PC-3 (cell line): Measurements from ENCODE around the gene GPR63. TPM values are rescaled to one million over a fixed set of nuclear protein-coding genes. Genes with fewer than 3 reads are reported as not detected.

Experiments
- ATAC-seq: fragments of 200-7000 bp; cut with Tn5 transposase; 2 replicates; pipeline ENCODE4 v1.9.1; 2020; ENCODE audit warnings: mild to moderate bottlenecking, moderate library complexity
- BruUV-seq: library from RNA; stranded (reverse); fragments of 400-500 nt; replicated peaks from 2 replicates; lab custom pipeline; 2021; lab: Mats Ljungman, UMichigan
- CTCF ChIA-PET: fragments of 300-600 bp; sonication (Branson Sonifier 250); formaldehyde crosslinking; loops from one replicate; lab custom pipeline; 2022; ENCODE audit warnings: antibody characterized with exemption; lab: Charles Lee
- POLR2A ChIA-PET: fragments of 300-600 bp; sonication (Branson Sonifier 250); formaldehyde crosslinking; loops from one replicate; lab custom pipeline; 2022; ENCODE audit warnings: antibody characterized with exemption; ENCODE audit not compliant: unreplicated experiment; lab: Charles Lee
- DNase-seq: peaks from one replicate; pipeline ENCODE4 v3.0.0-alpha.2; 2015
- H2AFZ ChIP-seq: fragments of 300-600 bp; sonication (generic); 2 replicates; pipeline ENCODE4 v1.6.0; 2016; ENCODE audit warnings: antibody characterized with exemption, low read length
- H3F3A ChIP-seq: fragments of 300-600 bp; sonication (generic); one replicate; pipeline ENCODE4 v1.6.0; 2017; ENCODE audit warnings: antibody characterized with exemption, low read length, control low read depth, mild to moderate bottlenecking; ENCODE audit not compliant: unreplicated experiment
- H3K27ac ChIP-seq: fragments of 300-600 bp; sonication (generic); 2 replicates; pipeline ENCODE4 v1.5.1; 2016; ENCODE audit warnings: mild to moderate bottlenecking, low read length
- H3K27me3 ChIP-seq: fragments of 300-600 bp; sonication (generic); 2 replicates; pipeline ENCODE4 v1.6.1; 2016; ENCODE audit warnings: low read length, mixed read lengths
- H3K36me3 ChIP-seq: fragments of 300-600 bp; sonication (generic); 2 replicates; pipeline ENCODE4 v1.6.1; 2016; ENCODE audit warnings: low read depth, mixed run types, low read length, mixed read lengths
- H3K4me1 ChIP-seq: fragments of 300-600 bp; sonication (generic); 2 replicates; pipeline ENCODE4 v1.5.1; 2016; ENCODE audit warnings: low read length; ENCODE audit not compliant: insufficient read depth
- H3K4me2 ChIP-seq: fragments of 300-600 bp; sonication (generic); 2 replicates; pipeline ENCODE4 v1.6.0; 2016; ENCODE audit warnings: low read length
- H3K4me3 ChIP-seq: fragments of 300-600 bp; sonication (generic); 2 replicates; pipeline ENCODE4 v1.5.1; 2016; ENCODE audit warnings: mild to moderate bottlenecking, low read length, mixed read lengths
- H3K79me2 ChIP-seq: fragments of 300-600 bp; sonication (generic); 2 replicates; pipeline ENCODE4 v1.6.1; 2017; ENCODE audit warnings: low read length, mixed read lengths
- H3K9ac ChIP-seq: fragments of 300-600 bp; sonication (generic); 2 replicates; pipeline ENCODE4 v1.6.0; 2016; ENCODE audit warnings: mild to moderate bottlenecking, low read length
- H3K9me2 ChIP-seq: fragments of 300-600 bp; sonication (generic); replicated peaks from 2 replicates; pipeline ENCODE4 v1.6.1; 2016; ENCODE audit warnings: mixed run types, low read length, mixed read lengths
- H3K9me3 ChIP-seq: fragments of 300-600 bp; sonication (generic); 2 replicates; pipeline ENCODE4 v1.6.1; 2016; ENCODE audit warnings: low read length, mixed read lengths
- H4K20me1 ChIP-seq: fragments of 300-600 bp; sonication (generic); 2 replicates; pipeline ENCODE4 v1.6.1; 2016; ENCODE audit warnings: low read length, mixed read lengths
- EZH2 ChIP-seq: fragments of 300-600 bp; sonication (generic); IDR thresholded peaks from one replicate; pipeline ENCODE4 v1.6.1; 2017; ENCODE audit warnings: antibody characterized with exemption, mild to moderate bottlenecking, low read length; ENCODE audit not compliant: unreplicated experiment
- EZH2phosphoT487 ChIP-seq: fragments of 300-600 bp; sonication (generic); IDR thresholded peaks from 2 replicates; pipeline ENCODE4 v1.6.1; 2018; ENCODE audit warnings: mild to moderate bottlenecking, antibody characterized with exemption, low read length, borderline replicate concordance
- intact Hi-C: fragments of 100-400 bp; cut with micrococcal nuclease; formaldehyde crosslinking; loops from 2 replicates; pipeline ENCODE4 v1.9.0; 2023
- total RNA-seq: library from RNA; depleted of rRNA; stranded (reverse); fragments of >200 nt; gene quantifications from 2 replicates; pipeline ENCODE4 v1.2.3, GENCODE V29; 2014
- TF ChIP-seq, protein P1 (sequence below): fragments of 300-600 bp; sonication (generic); conservative IDR thresholded peaks from 2 replicates; pipeline ENCODE4 v1.5.1; 2017; ENCODE audit warnings: antibody characterized with exemption, low read depth, mild to moderate bottlenecking, low read length

The GPR63 gene
- total RNA-seq, 1 experiment from 2014 or later: 0.07 TPM

- Histone ChIP-seq H2AFZ (no peak overlapping the region), H4K20me1 (no peaks in the 10 kb centered on the region), H3K4me3 (no peak overlapping the region), H3K9me2 (no peaks in the 10 kb centered on the region), H3F3A (no peaks in the 10 kb centered on the region), H3K36me3 (no peaks in the 10 kb centered on the region), H3K79me2 (no peaks in the 10 kb centered on the region), H3K4me2 (no peak overlapping the region), H3K4me1 (no peaks in the 10 kb centered on the region), H3K27ac (no peak overlapping the region), H3K9ac (no peak overlapping the region), H3K27me3 (peaks cover 26% of the 10 kb centered on the region), H3K9me3 (no peaks in the 10 kb centered on the region)
- intact Hi-C loops: no loop called here
- CTCF ChIA-PET: interaction anchor here (0.6 kb wide), 1 partner anchor 33 kb away, joined by 3 read pairs; no protein-coding TSS in a partner anchor
- ATAC-seq (no peak), DNase-seq (no peak)
- no TSS peak for BruUV-seq
- POLR2A ChIA-PET: no interaction called here
- TF ChIP-seq EZH2phosphoT487 (no peak), EZH2 (no peak)
- TF ChIP-seq, protein P1, sequence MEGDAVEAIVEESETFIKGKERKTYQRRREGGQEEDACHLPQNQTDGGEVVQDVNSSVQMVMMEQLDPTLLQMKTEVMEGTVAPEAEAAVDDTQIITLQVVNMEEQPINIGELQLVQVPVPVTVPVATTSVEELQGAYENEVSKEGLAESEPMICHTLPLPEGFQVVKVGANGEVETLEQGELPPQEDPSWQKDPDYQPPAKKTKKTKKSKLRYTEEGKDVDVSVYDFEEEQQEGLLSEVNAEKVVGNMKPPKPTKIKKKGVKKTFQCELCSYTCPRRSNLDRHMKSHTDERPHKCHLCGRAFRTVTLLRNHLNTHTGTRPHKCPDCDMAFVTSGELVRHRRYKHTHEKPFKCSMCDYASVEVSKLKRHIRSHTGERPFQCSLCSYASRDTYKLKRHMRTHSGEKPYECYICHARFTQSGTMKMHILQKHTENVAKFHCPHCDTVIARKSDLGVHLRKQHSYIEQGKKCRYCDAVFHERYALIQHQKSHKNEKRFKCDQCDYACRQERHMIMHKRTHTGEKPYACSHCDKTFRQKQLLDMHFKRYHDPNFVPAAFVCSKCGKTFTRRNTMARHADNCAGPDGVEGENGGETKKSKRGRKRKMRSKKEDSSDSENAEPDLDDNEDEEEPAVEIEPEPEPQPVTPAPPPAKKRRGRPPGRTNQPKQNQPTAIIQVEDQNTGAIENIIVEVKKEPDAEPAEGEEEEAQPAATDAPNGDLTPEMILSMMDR: no peak
These were observed 27.8 kb upstream of the GPR63 start for GRCh38 chr6:96865055-96865405.

DNA sequence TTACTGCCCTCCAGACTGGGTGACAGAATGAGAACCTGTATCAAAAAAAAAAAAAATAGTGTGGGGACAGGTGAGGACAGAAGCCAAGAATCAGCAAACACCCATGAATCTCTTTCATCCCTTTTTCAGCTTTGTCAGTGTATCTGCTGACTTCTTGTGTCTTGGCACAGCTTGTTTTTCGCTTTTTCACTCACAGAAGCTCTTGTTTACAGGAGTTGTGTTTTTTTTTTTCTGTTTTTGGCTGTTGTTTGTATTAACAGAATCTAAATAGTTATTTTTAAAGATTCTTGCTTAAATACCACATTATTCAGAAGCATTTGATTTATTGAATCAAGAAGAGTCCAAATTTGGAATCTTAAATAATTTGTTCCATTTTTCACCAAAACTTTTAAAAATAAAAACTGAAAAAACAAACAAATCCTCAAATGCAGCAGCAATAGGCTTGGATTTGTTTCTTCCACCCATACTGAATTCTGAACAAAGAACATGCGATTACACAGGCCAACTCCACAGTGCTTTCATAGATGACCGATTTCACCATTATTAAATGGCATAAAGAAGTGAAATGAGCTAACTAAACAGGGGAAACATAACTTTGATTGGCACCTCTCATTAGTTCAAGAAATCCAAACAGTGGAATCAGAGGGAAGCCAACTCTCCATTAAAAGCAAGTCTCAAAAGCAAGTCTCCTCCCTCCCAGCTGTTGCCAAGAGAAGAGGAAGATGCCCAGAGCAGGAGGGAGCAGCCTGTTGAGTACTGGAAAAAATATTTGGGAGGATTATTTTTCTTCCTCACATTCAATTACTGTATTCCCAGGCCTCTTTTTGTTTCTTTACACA lies 27.2 kb upstream of the GPR63 start:
- Histone ChIP-seq H3K79me2 (no peaks in the 10 kb centered on the region), H3K4me1 (no peaks in the 10 kb centered on the region), H4K20me1 (no peaks in the 10 kb centered on the region), H3K4me3 (no peak overlapping the region), H3K4me2 (no peak overlapping the region), H3K9ac (no peak overlapping the region), H3K27ac (no peak overlapping the region), H3K9me3 (no peaks in the 10 kb centered on the region), H3F3A (no peaks in the 10 kb centered on the region), H2AFZ (no peak overlapping the region), H3K27me3 (peaks cover 26% of the 10 kb centered on the region), H3K36me3 (no peaks in the 10 kb centered on the region), H3K9me2 (no peaks in the 10 kb centered on the region)
- no peak for DNase-seq
- POLR2A ChIA-PET: no interaction called here
- CTCF ChIA-PET: interaction anchor here (0.6 kb wide), 1 partner anchor 34 kb away, joined by 3 read pairs; no protein-coding TSS in a partner anchor
- no peak for ATAC-seq
- BruUV-seq: no TSS peak
- intact Hi-C loops: no loop called here
- TF ChIP-seq, protein P1: no peak
- TF ChIP-seq EZH2phosphoT487 (no peak), EZH2 (no peak)

DNA sequence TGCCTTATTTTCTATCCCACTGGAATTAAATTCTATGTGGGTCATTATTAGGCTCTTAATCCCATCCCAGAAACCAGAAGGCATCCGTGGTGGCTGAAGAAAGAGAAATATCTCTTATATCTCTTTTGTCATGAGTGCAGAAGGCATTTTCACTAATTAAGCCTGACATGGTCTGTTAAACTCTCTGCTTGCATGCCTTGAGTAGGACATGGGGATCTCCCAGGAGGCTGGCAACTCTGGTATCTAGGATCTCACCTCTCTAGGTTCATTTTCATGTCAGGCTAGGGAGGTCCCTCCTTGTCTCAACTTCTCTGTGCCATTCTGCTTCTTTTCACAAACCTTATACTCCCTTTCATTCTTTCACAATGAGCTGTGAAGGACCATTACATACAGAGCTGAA lies 25.3 kb upstream of the GPR63 start:
- Histone ChIP-seq H3K4me2 (no peak overlapping the region), H3F3A (no peaks in the 10 kb centered on the region), H3K4me1 (no peaks in the 10 kb centered on the region), H3K27me3 (peaks cover 23% of the 10 kb centered on the region), H2AFZ (no peak overlapping the region), H3K9me3 (no peaks in the 10 kb centered on the region), H3K9ac (no peak overlapping the region), H4K20me1 (no peaks in the 10 kb centered on the region), H3K79me2 (no peaks in the 10 kb centered on the region), H3K36me3 (no peaks in the 10 kb centered on the region), H3K4me3 (no peak overlapping the region), H3K27ac (no peak overlapping the region), H3K9me2 (no peaks in the 10 kb centered on the region)
- ChIA-PET POLR2A (no interaction called here), CTCF (no interaction called here)
- no peak for TF ChIP-seq EZH2phosphoT487
- TF ChIP-seq, protein P1: no peak
- no peak for TF ChIP-seq EZH2
- intact Hi-C loops: no loop called here
- ATAC-seq (no peak), DNase-seq (no peak)
- no TSS peak for BruUV-seq
